CD4-positive, alpha-beta memory T cell (primary cell): ENCODE results near the gene INPP4B. TPM values are rescaled to one million over a fixed set of nuclear protein-coding genes. Genes with fewer than 3 reads are reported as not detected.
A peak's percentile ranks its signal among the peaks of the same experiment; 100 is the strongest.

Experiments
- CTCF ChIA-PET: fragments of 350-600 bp; sonication (Branson Sonifier 250); formaldehyde crosslinking; loops from one replicate; lab custom pipeline; 2021; ENCODE audit warnings: inconsistent platforms; ENCODE audit not compliant: partially characterized antibody; lab: Charles Lee
- POLR2A ChIA-PET: fragments of 350-600 bp; sonication (Branson Sonifier 250); formaldehyde crosslinking; loops from one replicate; lab custom pipeline; 2021; ENCODE audit not compliant: partially characterized antibody; lab: Charles Lee
- DNase-seq, 5 donors: peaks; one replicate each; pipeline versions ENCODE4 v3.0.0 to v3.0.0-alpha.2; 2020 to 2022; ENCODE audit warnings: mixed read lengths in 1 of 5
- H3K27ac ChIP-seq: one replicate; pipeline ENCODE4 v1.7.0; 2013; ENCODE audit warnings: low read depth, low read length
- H3K27me3 ChIP-seq: 2 replicates; pipeline ENCODE4 v1.7.0; 2013; ENCODE audit warnings: mild to moderate bottlenecking, low read length, moderate library complexity; ENCODE audit not compliant: insufficient read depth
- H3K36me3 ChIP-seq: 2 replicates; pipeline ENCODE4 v1.7.0; 2013; ENCODE audit warnings: mild to moderate bottlenecking, low read length, moderate library complexity; ENCODE audit not compliant: insufficient read depth
- H3K4me1 ChIP-seq: 2 replicates; pipeline ENCODE4 v1.7.0; 2013; ENCODE audit warnings: mild to moderate bottlenecking, low read length, moderate library complexity; ENCODE audit not compliant: insufficient read depth
- H3K4me3 ChIP-seq, 2 donors: one replicate each; pipeline ENCODE4 v1.7.0; 2013; ENCODE audit warnings: low read length in 2 of 2, mild to moderate bottlenecking in 1 of 2
- H3K9me3 ChIP-seq, 2 donors: one replicate each; pipeline ENCODE4 v1.7.0; 2013; ENCODE audit warnings: low read length in 2 of 2, control low read depth in 1 of 2; ENCODE audit not compliant: control insufficient read depth in 1 of 2
- H3K27ac Mint-ChIP-seq, 7 donors: one replicate each; pipeline ENCODE4 v1.8.0; 2020 to 2021; ENCODE audit warnings: mixed read lengths in 7 of 7, mild to moderate bottlenecking in 6 of 7, inconsistent platforms in 3 of 7, moderate library complexity in 3 of 7
- H3K27me3 Mint-ChIP-seq, 2 donors: one replicate each; pipeline ENCODE4 v1.8.0; 2020 to 2021; ENCODE audit warnings: mixed read lengths in 2 of 2
- H3K36me3 Mint-ChIP-seq, 2 donors: one replicate each; pipeline ENCODE4 v1.8.0; 2020 to 2021; ENCODE audit warnings: mixed read lengths in 2 of 2, inconsistent platforms in 1 of 2, mild to moderate bottlenecking in 1 of 2
- H3K4me1 Mint-ChIP-seq, 4 donors: one replicate each; pipeline ENCODE4 v1.8.0; 2020 to 2021; ENCODE audit warnings: mixed read lengths in 4 of 4, mild to moderate bottlenecking in 1 of 4
- H3K4me3 Mint-ChIP-seq, 8 donors: one replicate each; pipeline ENCODE4 v1.8.0; 2020 to 2021; ENCODE audit warnings: mixed read lengths in 8 of 8, mild to moderate bottlenecking in 7 of 8, moderate library complexity in 6 of 8, inconsistent platforms in 3 of 8
- H3K9me3 Mint-ChIP-seq, 8 donors: one replicate each; pipeline ENCODE4 v1.8.0; 2020 to 2021; ENCODE audit warnings: mixed read lengths in 8 of 8, mild to moderate bottlenecking in 5 of 8, inconsistent platforms in 3 of 8, moderate library complexity in 1 of 8
- intact Hi-C: fragments of 100-400 bp; cut with micrococcal nuclease; formaldehyde crosslinking; loops from one replicate; pipeline ENCODE4 v1.15.1; 2023
- polyA plus RNA-seq, 2 donors: library from polyadenylated mRNA; unstranded; fragments of 300-500 nt; fragmentation: Illumina TruSeq; gene quantifications; one replicate each; pipeline ENCODE4 v1.2.3, GENCODE V29; 2021
- total RNA-seq, 2 experiments: library from RNA; stranded (reverse); gene quantifications; one replicate each; pipeline ENCODE4 v1.2.3, GENCODE V29; 2021

Gene INPP4B
- total and polyA plus RNA-seq, 4 experiments from 2014 or later: 76.7 to 112 (median 80.8) TPM

GRCh38 chr4:142566243-142566642 lies 279.9 kb downstream of the INPP4B start:
- Histone ChIP-seq H3K4me1 (peaks cover 73% of the 10 kb centered on the region), H3K36me3 (no peaks in the 10 kb centered on the region), H3K27ac (peak overlapping the region; percentile 75), H3K4me3 (peak overlapping the region; percentile 57 to 84), H3K27me3 (no peaks in the 10 kb centered on the region), H3K9me3 (no peaks in the 10 kb centered on the region)
- H3K27ac Mint-ChIP-seq: peak overlapping the region; percentile 86 to 98 (median 96)
- H3K4me1 Mint-ChIP-seq: peaks cover 38 to 87% (median 48%) of the 10 kb centered on the region in 4 donors
- intact Hi-C loops: loop anchor here (2.0 to 5.0 kb wide), 3 partner anchors 135 to 439 kb away; no protein-coding TSS in a partner anchor
- ChIA-PET CTCF (interaction anchor here (0.9 to 6.2 kb wide), 22 partner anchors 9 to 438 kb away, joined by 3 to 107 read pairs (median 6); no protein-coding TSS in a partner anchor), POLR2A (interaction anchor here (0.7 to 7.9 kb wide), 33 partner anchors 8 to 290 kb away, joined by 3 to 166 read pairs (median 10); no protein-coding TSS in a partner anchor)
- H3K27me3 Mint-ChIP-seq: no peaks in the 10 kb centered on the region
- peak overlapping the region; percentile 80 to 97 (median 92) for H3K4me3 Mint-ChIP-seq
- DNase-seq: no peak
- H3K36me3 Mint-ChIP-seq: peaks cover 13 to 14% of the 10 kb centered on the region in 2 donors
- peaks cover 0 to 3% (median 0%) of the 10 kb centered on the region in 8 donors for H3K9me3 Mint-ChIP-seq

- DNase-seq: peak; percentile 70 to 82 (median 75)
- intact Hi-C loops: loop anchor here (2.0 to 5.0 kb wide), 3 partner anchors 135 to 439 kb away; no protein-coding TSS in a partner anchor
- Mint-ChIP-seq H3K27me3 (no peaks in the 10 kb centered on the region), H3K9me3 (peaks cover 0 to 3% (median 0%) of the 10 kb centered on the region in 8 donors), H3K36me3 (peaks cover 10 to 11% of the 10 kb centered on the region in 2 donors), H3K4me1 (peaks cover 34 to 84% (median 45%) of the 10 kb centered on the region in 4 donors), H3K27ac (peak overlapping the region; percentile 86 to 98 (median 96)), H3K4me3 (peak overlapping the region; percentile 80 to 97 (median 92))
- Histone ChIP-seq H3K27me3 (no peaks in the 10 kb centered on the region), H3K4me3 (peak overlapping the region; percentile 57 to 84), H3K9me3 (no peaks in the 10 kb centered on the region), H3K36me3 (no peaks in the 10 kb centered on the region), H3K27ac (peak overlapping the region; percentile 75), H3K4me1 (peaks cover 69% of the 10 kb centered on the region)
- POLR2A ChIA-PET: interaction anchor here (0.7 to 7.9 kb wide), 27 partner anchors 8 to 290 kb away, joined by 3 to 166 read pairs (median 10); no protein-coding TSS in a partner anchor
- CTCF ChIA-PET: interaction anchor here (1.3 to 6.2 kb wide), 10 partner anchors 9 to 437 kb away, joined by 4 to 107 read pairs (median 8); no protein-coding TSS in a partner anchor
Measured at GRCh38 chr4:142565771-142566170, 280.3 kb downstream of the INPP4B start.

- ChIA-PET CTCF (interaction anchor here (1.4 to 1.5 kb wide), 2 partner anchors 157 to 210 kb away, joined by 5 to 11 read pairs; no protein-coding TSS in a partner anchor), POLR2A (interaction anchor here (1.0 to 1.6 kb wide), 5 partner anchors 10 to 185 kb away, joined by 3 to 8 read pairs (median 4); no protein-coding TSS in a partner anchor)
- Histone ChIP-seq H3K36me3 (no peaks in the 10 kb centered on the region), H3K27ac (no peak overlapping the region), H3K4me3 (no peak overlapping the region), H3K9me3 (no peaks in the 10 kb centered on the region), H3K27me3 (no peaks in the 10 kb centered on the region), H3K4me1 (peaks cover 67% of the 10 kb centered on the region)
- no peak for DNase-seq
- intact Hi-C loops: no loop called here
- H3K27ac Mint-ChIP-seq: peak overlapping the region; percentile 88 to 97 (median 94)
- peaks cover 41 to 87% (median 48%) of the 10 kb centered on the region in 4 donors for H3K4me1 Mint-ChIP-seq
- H3K9me3 Mint-ChIP-seq: peaks cover 0 to 3% (median 0%) of the 10 kb centered on the region in 8 donors
- H3K36me3 Mint-ChIP-seq: peaks cover 6 to 9% of the 10 kb centered on the region in 2 donors
- no peaks in the 10 kb centered on the region for H3K27me3 Mint-ChIP-seq
- H3K4me3 Mint-ChIP-seq: peak overlapping the region in 7 of 8 donors; percentile 56 to 79 (median 66)
Measured at GRCh38 chr4:142563682-142564291, 282.3 kb downstream of the INPP4B start.

- H3K9me3 Mint-ChIP-seq: peaks cover 0 to 3% (median 0%) of the 10 kb centered on the region in 8 donors
- H3K4me3 Mint-ChIP-seq: peak overlapping the region; percentile 13 to 79 (median 52)
- Histone ChIP-seq H3K27ac (no peak overlapping the region), H3K4me3 (no peak overlapping the region), H3K36me3 (no peaks in the 10 kb centered on the region), H3K9me3 (no peaks in the 10 kb centered on the region), H3K27me3 (no peaks in the 10 kb centered on the region), H3K4me1 (peaks cover 88% of the 10 kb centered on the region)
- intact Hi-C loops: no loop called here
- peaks cover 62 to 87% (median 70%) of the 10 kb centered on the region in 4 donors for H3K4me1 Mint-ChIP-seq
- no peak for DNase-seq
- no peaks in the 10 kb centered on the region for H3K27me3 Mint-ChIP-seq
- ChIA-PET POLR2A (interaction anchor here (1.0 to 1.7 kb wide), 2 partner anchors 173 to 205 kb away, joined by 4 to 7 read pairs; no protein-coding TSS in a partner anchor), CTCF (interaction anchor here (1.5 kb wide), 1 partner anchor 153 kb away, joined by 4 read pairs; no protein-coding TSS in a partner anchor)
- H3K27ac Mint-ChIP-seq: peak overlapping the region; percentile 5 to 92 (median 75)
- H3K36me3 Mint-ChIP-seq: peaks cover 2 to 10% of the 10 kb centered on the region in 2 donors
Measured at GRCh38 chr4:142559986-142560385, 286.1 kb downstream of the INPP4B start.

- Histone ChIP-seq H3K27ac (peak overlapping the region; percentile 28), H3K4me3 (peak overlapping the region in 1 of 2 donors; percentile 19), H3K27me3 (no peaks in the 10 kb centered on the region), H3K4me1 (peaks cover 85% of the 10 kb centered on the region), H3K36me3 (no peaks in the 10 kb centered on the region), H3K9me3 (no peaks in the 10 kb centered on the region)
- Mint-ChIP-seq H3K4me3 (peak overlapping the region; percentile 18 to 82 (median 52)), H3K27ac (peak overlapping the region in 5 of 7 donors; percentile 52 to 87 (median 78)), H3K36me3 (peaks cover 0 to 7% of the 10 kb centered on the region in 2 donors), H3K4me1 (peaks cover 63 to 86% (median 71%) of the 10 kb centered on the region in 4 donors), H3K9me3 (peaks cover 0 to 3% (median 0%) of the 10 kb centered on the region in 8 donors), H3K27me3 (no peaks in the 10 kb centered on the region)
- ChIA-PET POLR2A (interaction anchor here (0.6 to 3.7 kb wide), 7 partner anchors 8 to 274 kb away, joined by 3 to 26 read pairs (median 4); no protein-coding TSS in a partner anchor), CTCF (interaction anchor here (0.6 to 1.7 kb wide), 6 partner anchors 9 to 233 kb away, joined by 3 to 8 read pairs (median 4); no protein-coding TSS in a partner anchor)
- intact Hi-C loops: no loop called here
- no peak for DNase-seq
Measured at GRCh38 chr4:142558851-142559250, 287.2 kb downstream of the INPP4B start.

- H3K27ac ChIP-seq: peak overlapping the region; percentile 36
- no peak for DNase-seq
- peaks cover 0 to 3% (median 0%) of the 10 kb centered on the region in 8 donors for H3K9me3 Mint-ChIP-seq
- H3K9me3 ChIP-seq: no peaks in the 10 kb centered on the region
- POLR2A ChIA-PET: interaction anchor here (0.9 to 3.7 kb wide), 13 partner anchors 9 to 203 kb away, joined by 3 to 26 read pairs (median 4); no protein-coding TSS in a partner anchor
- H3K4me1 ChIP-seq: peaks cover 87% of the 10 kb centered on the region
- H3K27ac Mint-ChIP-seq: peak overlapping the region; percentile 76 to 94 (median 88)
- no peaks in the 10 kb centered on the region for H3K36me3 ChIP-seq
- no peaks in the 10 kb centered on the region for H3K27me3 Mint-ChIP-seq
- peak overlapping the region in 1 of 2 donors; percentile 28 for H3K4me3 ChIP-seq
- peaks cover 60 to 87% (median 69%) of the 10 kb centered on the region in 4 donors for H3K4me1 Mint-ChIP-seq
- H3K4me3 Mint-ChIP-seq: peak overlapping the region; percentile 59 to 90 (median 80)
- H3K27me3 ChIP-seq: no peaks in the 10 kb centered on the region
- CTCF ChIA-PET: interaction anchor here (0.9 to 1.7 kb wide), 8 partner anchors 10 to 275 kb away, joined by 3 to 8 read pairs (median 4); no protein-coding TSS in a partner anchor
- H3K36me3 Mint-ChIP-seq: peaks cover 0 to 4% of the 10 kb centered on the region in 2 donors
- intact Hi-C loops: loop anchor here (1.0 kb wide), 1 partner anchor 10 kb away; no protein-coding TSS in a partner anchor
Measured at GRCh38 chr4:142557239-142557801, 288.8 kb downstream of the INPP4B start.
